MM.1S (cell line): ENCODE results near the gene NXN.
"Not testable (repeated sequence)": the region's sequence is repeated elsewhere in the genome, so short reads cannot be mapped to it uniquely, and the experiment has no call there.

Experiments used
- DNase-seq: peaks from one replicate; pipeline ENCODE4 v3.0.0-alpha.2; 2015
- H2AFZ ChIP-seq: fragments of 300-600 bp; sonication (generic); 2 replicates; pipeline ENCODE4 v1.6.0; 2016; ENCODE audit warnings: antibody characterized with exemption, low read length
- H3F3A ChIP-seq: fragments of 300-600 bp; sonication (generic); 2 replicates; pipeline ENCODE4 v1.6.1; 2016; ENCODE audit warnings: mild to moderate bottlenecking, antibody characterized with exemption, low read length, moderate library complexity, mixed read lengths; ENCODE audit not compliant: insufficient read depth
- H3K27ac ChIP-seq: fragments of 300-600 bp; sonication (generic); 2 replicates; pipeline ENCODE4 v1.5.1; 2016; ENCODE audit warnings: mild to moderate bottlenecking, low read length
- H3K27me3 ChIP-seq: fragments of 300-600 bp; sonication (generic); replicated peaks from 2 replicates; pipeline ENCODE4 v1.6.0; 2016; ENCODE audit warnings: low read length; ENCODE audit not compliant: insufficient read depth
- H3K36me3 ChIP-seq: fragments of 300-600 bp; sonication (generic); replicated peaks from 2 replicates; pipeline ENCODE4 v1.6.1; 2016; ENCODE audit warnings: mild to moderate bottlenecking, low read length, mixed read lengths; ENCODE audit not compliant: insufficient read depth
- H3K4me1 ChIP-seq: fragments of 300-600 bp; sonication (generic); 2 replicates; pipeline ENCODE4 v1.6.1; 2016; ENCODE audit warnings: low read length, mixed read lengths
- H3K4me2 ChIP-seq: fragments of 300-600 bp; sonication (generic); 2 replicates; pipeline ENCODE4 v1.6.0; 2016; ENCODE audit warnings: low read depth, low read length
- H3K4me3 ChIP-seq: fragments of 300-600 bp; sonication (generic); 2 replicates; pipeline ENCODE4 v1.5.1; 2016; ENCODE audit warnings: low read length, mixed read lengths
- H3K79me2 ChIP-seq: fragments of 300-600 bp; sonication (generic); 2 replicates; pipeline ENCODE4 v1.6.1; 2016; ENCODE audit warnings: mixed run types, low read length, mixed read lengths
- H3K9ac ChIP-seq: fragments of 300-600 bp; sonication (generic); 2 replicates; pipeline ENCODE4 v1.6.1; 2016; ENCODE audit warnings: low read length, mixed read lengths
- H3K9me2 ChIP-seq: fragments of 300-600 bp; sonication (generic); replicated peaks from 2 replicates; pipeline ENCODE4 v1.6.1; 2016; ENCODE audit warnings: mild to moderate bottlenecking, low read length, mixed read lengths; ENCODE audit not compliant: insufficient read depth
- H3K9me3 ChIP-seq: fragments of 300-600 bp; sonication (generic); replicated peaks from 2 replicates; pipeline ENCODE4 v1.6.1; 2016; ENCODE audit warnings: mild to moderate bottlenecking, low read length, mixed read lengths; ENCODE audit not compliant: insufficient read depth
- H4K20me1 ChIP-seq: fragments of 300-600 bp; sonication (generic); 2 replicates; pipeline ENCODE4 v1.6.1; 2016; ENCODE audit warnings: mild to moderate bottlenecking, low read length, moderate library complexity, mixed read lengths; ENCODE audit not compliant: insufficient read depth
- EZH2 ChIP-seq: fragments of 300-600 bp; sonication (generic); optimal IDR thresholded peaks from 2 replicates; pipeline ENCODE3; 2017; ENCODE audit warnings: low read depth, mild to moderate bottlenecking, antibody characterized with exemption, low read length, mixed read lengths
- EZH2phosphoT487 ChIP-seq: fragments of 300-600 bp; sonication (generic); IDR thresholded peaks from 2 replicates; pipeline ENCODE4 v1.6.1; 2018; ENCODE audit warnings: antibody characterized with exemption, low read length
- TF ChIP-seq, protein P1 (sequence below): fragments of 300-600 bp; sonication (generic); IDR thresholded peaks from 2 replicates; pipeline ENCODE4 v1.5.1; 2016; ENCODE audit warnings: antibody characterized with exemption, low read length, mixed read lengths

Gene NXN

DNA sequence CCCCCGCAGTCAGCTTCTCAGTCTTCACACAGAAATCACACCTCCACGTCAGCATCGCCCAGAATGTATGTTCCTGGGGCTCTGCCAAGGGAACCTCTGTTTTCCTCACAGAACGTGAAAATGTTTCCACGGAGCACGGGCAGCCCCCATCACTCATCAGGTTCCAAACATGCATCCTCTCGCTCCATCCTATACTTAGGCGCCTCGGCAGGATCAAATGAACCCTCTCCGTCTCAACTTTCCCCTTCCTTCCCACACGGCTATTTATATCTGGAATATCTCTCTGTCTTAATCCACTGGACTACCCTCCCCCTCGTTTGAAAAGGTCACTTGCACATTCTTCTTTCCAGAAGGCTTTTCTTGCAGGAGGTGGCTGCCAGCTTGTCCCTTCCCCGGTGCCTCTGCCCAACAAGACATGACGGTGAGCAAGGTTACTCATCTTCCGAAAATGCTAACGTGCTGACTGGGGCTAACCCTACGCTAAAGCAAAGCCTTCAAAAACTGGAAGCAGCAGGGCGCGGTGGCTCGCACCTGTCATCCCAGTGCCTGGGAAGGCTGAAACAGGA lies 21.6 kb downstream of the NXN start:
- Histone ChIP-seq H3K27ac (no peak overlapping the region), H4K20me1 (no peaks in the 10 kb centered on the region), H3K79me2 (no peaks in the 10 kb centered on the region), H3K9ac (no peak overlapping the region), H3K27me3 (peaks cover 87% of the 10 kb centered on the region), H3K9me3 (no peaks in the 10 kb centered on the region), H3K4me2 (no peak overlapping the region), H3K9me2 (no peaks in the 10 kb centered on the region), H3F3A (no peaks in the 10 kb centered on the region), H3K36me3 (no peaks in the 10 kb centered on the region), H3K4me1 (no peaks in the 10 kb centered on the region), H2AFZ (no peak overlapping the region), H3K4me3 (no peak overlapping the region)
- DNase-seq = no peak
- TF ChIP-seq EZH2 = no peak

DNA sequence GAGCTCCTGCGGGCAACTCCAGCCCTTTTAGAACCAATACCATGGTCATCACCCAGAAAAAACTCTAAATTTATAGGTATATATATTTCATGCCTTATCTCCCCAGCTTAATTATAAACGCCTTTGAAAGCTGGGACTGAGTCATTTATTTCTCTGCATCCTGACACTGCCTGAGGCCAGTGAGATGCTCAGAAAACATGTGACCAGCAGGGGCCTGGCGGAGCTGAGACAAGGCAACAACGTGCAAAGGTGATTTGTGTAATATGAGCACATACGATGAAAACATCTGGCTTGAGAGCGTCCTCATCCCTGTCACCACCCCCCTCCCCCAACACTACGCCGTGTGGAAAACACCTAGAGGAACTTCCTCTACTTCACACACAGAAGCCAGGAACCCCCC lies 22.7 kb downstream of the NXN start:
- no peaks in the 10 kb centered on the region for H3K79me2 ChIP-seq
- no peaks in the 10 kb centered on the region for H3F3A ChIP-seq
- H3K4me2 ChIP-seq = no peak overlapping the region

DNA sequence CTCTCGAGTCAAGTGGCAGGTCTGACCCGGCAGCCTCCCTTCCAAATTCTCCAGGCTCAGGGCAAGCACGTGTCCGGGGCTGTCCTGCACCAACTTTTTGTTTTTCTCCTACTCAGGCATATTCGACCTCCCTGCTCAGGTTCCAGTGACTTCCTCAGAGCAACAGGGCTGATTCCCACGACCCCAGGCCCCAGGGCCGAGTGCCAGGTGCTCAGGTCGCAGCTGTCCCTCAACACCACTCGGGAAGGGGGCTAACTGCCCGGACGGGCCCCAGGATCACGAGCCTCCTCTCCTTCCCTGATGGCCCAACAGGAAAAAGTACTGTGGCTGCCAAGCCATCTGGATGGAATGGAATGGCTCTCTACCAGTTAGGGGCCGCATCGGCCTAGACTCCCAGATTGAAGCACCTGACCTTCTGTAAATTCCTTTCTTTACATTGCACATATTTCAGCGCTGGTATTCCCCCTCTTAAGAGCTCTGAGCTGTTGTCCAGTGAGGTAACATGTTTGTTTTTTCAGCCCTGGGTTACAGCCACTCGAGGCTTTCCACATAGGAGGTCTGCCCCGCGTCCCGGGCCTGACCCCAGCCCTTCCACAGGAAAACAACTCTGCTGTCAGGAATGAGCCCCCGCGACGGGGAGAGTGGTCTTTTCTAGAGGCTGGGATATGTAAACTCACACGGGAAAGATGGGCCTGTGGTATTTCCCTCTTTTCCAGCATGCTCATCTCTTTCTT lies 25.0 kb downstream of the NXN start:
- Histone ChIP-seq H3K4me1 (no peaks in the 10 kb centered on the region), H3K27ac (no peak overlapping the region), H3K36me3 (no peaks in the 10 kb centered on the region), H3K9me2 (no peaks in the 10 kb centered on the region), H3K4me3 (no peak overlapping the region), H3K79me2 (no peaks in the 10 kb centered on the region), H2AFZ (no peak overlapping the region), H3K4me2 (no peak overlapping the region), H4K20me1 (no peaks in the 10 kb centered on the region), H3F3A (no peaks in the 10 kb centered on the region), H3K27me3 (peaks cover 82% of the 10 kb centered on the region), H3K9ac (no peak overlapping the region), H3K9me3 (no peaks in the 10 kb centered on the region)
- TF ChIP-seq EZH2 = no peak
- TF ChIP-seq, protein P1, sequence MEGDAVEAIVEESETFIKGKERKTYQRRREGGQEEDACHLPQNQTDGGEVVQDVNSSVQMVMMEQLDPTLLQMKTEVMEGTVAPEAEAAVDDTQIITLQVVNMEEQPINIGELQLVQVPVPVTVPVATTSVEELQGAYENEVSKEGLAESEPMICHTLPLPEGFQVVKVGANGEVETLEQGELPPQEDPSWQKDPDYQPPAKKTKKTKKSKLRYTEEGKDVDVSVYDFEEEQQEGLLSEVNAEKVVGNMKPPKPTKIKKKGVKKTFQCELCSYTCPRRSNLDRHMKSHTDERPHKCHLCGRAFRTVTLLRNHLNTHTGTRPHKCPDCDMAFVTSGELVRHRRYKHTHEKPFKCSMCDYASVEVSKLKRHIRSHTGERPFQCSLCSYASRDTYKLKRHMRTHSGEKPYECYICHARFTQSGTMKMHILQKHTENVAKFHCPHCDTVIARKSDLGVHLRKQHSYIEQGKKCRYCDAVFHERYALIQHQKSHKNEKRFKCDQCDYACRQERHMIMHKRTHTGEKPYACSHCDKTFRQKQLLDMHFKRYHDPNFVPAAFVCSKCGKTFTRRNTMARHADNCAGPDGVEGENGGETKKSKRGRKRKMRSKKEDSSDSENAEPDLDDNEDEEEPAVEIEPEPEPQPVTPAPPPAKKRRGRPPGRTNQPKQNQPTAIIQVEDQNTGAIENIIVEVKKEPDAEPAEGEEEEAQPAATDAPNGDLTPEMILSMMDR = no peak
- TF ChIP-seq EZH2phosphoT487 = no peak
- DNase-seq = no peak

More for the DNA sequence above, 22.7 kb downstream of the NXN start:
- Histone ChIP-seq H3K36me3 (no peaks in the 10 kb centered on the region), H2AFZ (no peak overlapping the region), H3K27ac (no peak overlapping the region), H3K27me3 (peaks cover 81% of the 10 kb centered on the region), H3K9me2 (no peaks in the 10 kb centered on the region), H3K4me1 (no peaks in the 10 kb centered on the region), H3K9me3 (no peaks in the 10 kb centered on the region), H3K9ac (no peak overlapping the region), H4K20me1 (no peaks in the 10 kb centered on the region), H3K4me3 (no peak overlapping the region)
- no peak for TF ChIP-seq EZH2
- TF ChIP-seq EZH2phosphoT487 = no peak
- TF ChIP-seq, protein P1 = no peak
- no peak for DNase-seq

DNA sequence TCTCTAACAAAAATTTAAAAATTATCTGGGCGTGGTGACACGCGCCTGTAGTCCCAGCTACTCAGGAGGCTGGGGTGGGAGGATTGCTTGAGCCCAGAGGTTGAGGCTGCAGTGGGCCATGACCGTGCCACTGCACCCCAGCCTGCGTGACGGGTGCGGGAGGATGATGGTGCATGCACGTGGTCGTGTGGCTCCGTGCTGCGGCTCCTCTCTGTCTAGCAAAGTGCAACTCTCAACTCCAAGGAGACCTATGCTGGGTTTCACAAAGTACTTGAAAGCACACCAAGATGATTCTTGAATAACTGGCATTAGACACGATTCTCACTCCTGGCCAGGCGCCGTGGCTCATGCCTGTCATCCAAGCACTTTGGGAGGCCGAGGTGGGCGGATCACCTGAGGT lies 25.8 kb downstream of the NXN start:
- Histone ChIP-seq H3K27me3 (peaks cover 75% of the 10 kb centered on the region), H3K9me3 (no peaks in the 10 kb centered on the region), H3K27ac (no peak overlapping the region), H2AFZ (no peak overlapping the region), H4K20me1 (no peaks in the 10 kb centered on the region), H3K9me2 (no peaks in the 10 kb centered on the region), H3K79me2 (no peaks in the 10 kb centered on the region), H3K4me3 (no peak overlapping the region), H3K36me3 (no peaks in the 10 kb centered on the region), H3F3A (no peaks in the 10 kb centered on the region), H3K4me1 (no peaks in the 10 kb centered on the region), H3K9ac (no peak overlapping the region), H3K4me2 (no peak overlapping the region)
- TF ChIP-seq EZH2phosphoT487 (no peak), EZH2 (no peak)
- TF ChIP-seq, protein P1 = no peak
- no peak for DNase-seq

DNA sequence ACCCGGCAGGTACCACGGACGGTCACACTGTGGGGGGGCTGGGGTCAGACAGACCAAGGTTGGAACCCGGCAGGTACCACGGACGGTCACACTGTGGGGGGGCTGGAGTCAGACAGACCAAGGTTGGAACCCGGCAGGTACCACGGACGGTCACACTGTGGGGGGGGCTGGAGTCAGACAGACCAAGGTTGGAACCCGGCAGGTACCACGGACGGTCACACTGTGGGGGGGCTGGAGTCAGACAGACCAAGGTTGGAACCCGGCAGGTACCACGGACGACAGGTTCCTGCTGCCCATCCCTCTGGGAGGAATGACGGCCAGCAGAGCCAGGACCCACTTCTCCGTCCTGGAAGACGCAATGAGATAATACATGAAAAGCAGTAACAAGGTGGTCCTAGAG lies 27.0 kb downstream of the NXN start:
- H3K4me3 ChIP-seq, H2AFZ ChIP-seq, H3K4me2 ChIP-seq, H3K9ac ChIP-seq, H3K9me3 ChIP-seq, H3F3A ChIP-seq, H3K27ac ChIP-seq, H3K79me2 ChIP-seq, H4K20me1 ChIP-seq, H3K9me2 ChIP-seq, H3K36me3 ChIP-seq, H3K4me1 ChIP-seq, DNase-seq: not testable (repeated sequence)
- H3K27me3 ChIP-seq = peaks cover 73% of the 10 kb centered on the region
